ENCODE measurements around the gene SPINDOC.

- TF ChIP-seq EZH2 (IDR thresholded peaks at IDR 0.05; ENCODE audit: insufficient read depth, poor library complexity, severe bottlenecking) = no peak
- no peak for TF ChIP-seq EZH2phosphoT487 (IDR thresholded peaks at IDR 0.05; ENCODE audit: insufficient read depth, low read depth)
Measured at GRCh38 chr11:63872800-63873197, 59.5 kb downstream of the SPINDOC start.
